GM19463 (cell line): Measurements from ENCODE around the gene SCUBE3.

Experiments used
- ATAC-seq: cut with Tn5 transposase; IDR thresholded peaks from one replicate; pipeline ENCODE4 v1.9.1; 2021; ENCODE audit warnings: mild to moderate bottlenecking, moderate library complexity; ENCODE audit not compliant: unreplicated experiment

SCUBE3 gene

GRCh38 chr6:35297601-35298481 is 84.1 kb downstream of the SCUBE3 start, which contains the start of gene DEF6:
TSS of gene DEF6 (plus strand) at chr6:35297818. CDS start at chr6:35297857, 39 bp downstream.
- peak; percentile 87 for ATAC-seq

DNA sequence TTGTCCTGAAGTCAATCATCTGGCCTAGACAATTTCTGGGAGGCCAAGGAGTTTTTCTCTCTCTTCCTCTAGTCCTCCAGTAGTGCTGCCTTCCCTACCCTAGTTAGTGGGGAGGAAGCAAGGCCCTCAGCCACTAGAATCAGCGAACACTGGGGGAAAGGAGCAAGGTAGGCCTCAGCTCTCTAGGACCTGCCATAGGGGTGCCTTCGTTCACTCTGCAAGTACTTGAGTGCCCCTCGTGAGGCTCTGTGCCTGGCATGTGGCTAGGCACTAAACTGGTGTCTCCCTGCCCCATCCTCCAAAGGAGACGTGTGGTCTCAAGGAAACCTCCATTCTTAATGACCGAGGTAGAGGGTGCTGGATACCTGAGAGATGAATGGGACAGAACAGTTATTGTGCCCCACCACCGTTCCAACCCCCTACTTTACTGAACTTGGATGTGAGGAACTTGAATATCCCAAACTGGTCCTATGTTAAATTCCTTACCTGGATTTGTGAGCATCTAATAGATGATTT is 84.9 kb downstream of the SCUBE3 start:
- ATAC-seq, result no peak

GRCh38 chr6:35299674-35300073 is 85.9 kb downstream of the SCUBE3 start:
- ATAC-seq, result no peak

DNA sequence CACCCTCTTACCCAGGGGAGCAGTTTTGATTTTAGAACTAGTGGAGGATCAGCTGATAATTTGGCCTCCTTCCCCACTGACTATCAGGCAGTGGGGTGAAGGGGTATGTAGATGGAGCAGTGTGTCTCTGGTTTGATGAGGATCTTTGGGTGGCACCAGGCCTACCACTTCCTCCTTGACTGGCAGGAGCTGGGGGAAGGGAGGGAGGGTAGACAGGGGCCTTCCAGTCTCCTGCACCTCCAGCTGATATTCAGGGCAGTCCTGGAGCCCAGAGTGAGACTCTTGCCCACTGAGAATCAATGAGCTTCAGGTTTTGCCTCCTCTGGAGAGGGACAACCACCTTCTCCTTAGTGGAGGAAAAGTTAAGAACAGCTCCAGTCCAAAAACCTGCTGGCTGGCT is 87.1 kb downstream of the SCUBE3 start:
- ATAC-seq, result no peak
